Activated naive CD4-positive, alpha-beta T cell treated with Interleukin-2 at 50 U/mL for 16 hours (primary cell): ENCODE data around the gene AVPR2.

Source experiments
- DNase-seq: peaks from one replicate; pipeline ENCODE4 v3.0.0-alpha.2; 2020

Gene AVPR2

GRCh38 chrX:153903991-153904957, at the start of gene AVPR2:
TSS of gene AVPR2 (plus strand) at chrX:153904673. CDS start at chrX:153905146, 473 bp downstream.
- no peak for DNase-seq

- DNase-seq, result no peak
Observed at GRCh38 chrX:153854702-153855101, 49.8 kb upstream of the AVPR2 start.

- DNase-seq, result no peak
Observed at GRCh38 chrX:153857348-153857903, 47.0 kb upstream of the AVPR2 start.

- DNase-seq, result no peak
Observed at GRCh38 chrX:153861151-153861550, 43.3 kb upstream of the AVPR2 start.

GRCh38 chrX:153861733-153862310, 42.7 kb upstream of the AVPR2 start:
- DNase-seq, result no peak

GRCh38 chrX:153862369-153863250, 41.9 kb upstream of the AVPR2 start:
- DNase-seq, result no peak

- DNase-seq, result no peak
Observed at GRCh38 chrX:153863251-153863991, 41.1 kb upstream of the AVPR2 start.

GRCh38 chrX:153864101-153864500, 40.4 kb upstream of the AVPR2 start:
- DNase-seq, result no peak

GRCh38 chrX:153864561-153865320, 39.7 kb upstream of the AVPR2 start:
- DNase-seq, result no peak

- DNase-seq, result no peak
Observed at GRCh38 chrX:153865321-153865580, 39.2 kb upstream of the AVPR2 start.

- no peak for DNase-seq
Observed at GRCh38 chrX:153865685-153866084, 38.8 kb upstream of the AVPR2 start.

GRCh38 chrX:153866302-153867019, 38.0 kb upstream of the AVPR2 start:
- DNase-seq, result no peak

- no peak for DNase-seq
Observed at GRCh38 chrX:153867139-153867538, 37.3 kb upstream of the AVPR2 start.

- no peak for DNase-seq
Observed at GRCh38 chrX:153867671-153868070, 36.8 kb upstream of the AVPR2 start.

- DNase-seq, result no peak
Observed at GRCh38 chrX:153868576-153869472, 35.6 kb upstream of the AVPR2 start.

- no peak for DNase-seq
Observed at GRCh38 chrX:153869473-153870287, 34.8 kb upstream of the AVPR2 start.

GRCh38 chrX:153870288-153870690, 34.2 kb upstream of the AVPR2 start:
- no peak for DNase-seq

GRCh38 chrX:153870791-153871360, 33.6 kb upstream of the AVPR2 start:
- DNase-seq, result no peak

- DNase-seq, result no peak
Observed at GRCh38 chrX:153871451-153871850, 33.0 kb upstream of the AVPR2 start.
